Stimulated activated CD8-positive, alpha-beta memory T cell treated with anti-CD3 and anti-CD28 coated beads, Interleukin-4, amount 100 ng/mL, for 4 hours (primary cell): ENCODE results near the gene GMDS.

Source experiments
- DNase-seq, 2 donors: peaks; one replicate each; pipeline ENCODE4 v3.0.0-alpha.2; 2020; ENCODE audit warnings: low read depth in 2 of 2, low spot score in 1 of 2

The GMDS gene

DNA sequence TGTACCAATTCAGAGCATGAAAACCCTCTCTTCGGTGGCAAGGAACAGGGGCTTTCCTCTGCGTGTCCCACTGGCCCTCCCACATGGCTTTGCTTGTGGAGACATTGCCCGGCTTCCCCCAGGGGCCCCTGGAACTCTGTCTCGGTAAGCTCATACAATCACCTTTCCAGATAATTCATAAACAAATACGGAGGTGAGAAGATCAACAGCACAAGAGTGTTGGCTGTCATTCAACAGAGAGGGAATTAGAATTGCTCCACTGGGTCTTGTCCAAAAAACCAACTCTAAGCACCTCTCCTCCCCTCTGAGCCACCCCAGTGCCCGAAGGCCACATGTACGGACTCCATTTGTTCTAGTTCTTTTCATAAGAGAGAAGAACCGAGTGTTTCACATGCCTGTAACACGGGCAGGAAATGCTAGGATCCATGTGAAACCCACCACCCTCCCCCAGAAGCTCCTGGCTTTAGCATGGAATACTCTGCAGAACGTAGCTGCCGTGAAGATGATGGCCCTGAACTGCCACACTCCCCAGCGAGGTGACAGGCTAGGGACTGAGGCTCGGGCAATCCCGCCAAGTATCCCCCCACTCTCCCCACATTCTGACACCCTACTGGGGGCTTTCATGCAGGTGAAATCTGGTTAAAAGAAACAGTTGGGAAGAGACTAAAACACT lies 660.3 kb downstream of the GMDS start:
- DNase-seq: no peak

DNA sequence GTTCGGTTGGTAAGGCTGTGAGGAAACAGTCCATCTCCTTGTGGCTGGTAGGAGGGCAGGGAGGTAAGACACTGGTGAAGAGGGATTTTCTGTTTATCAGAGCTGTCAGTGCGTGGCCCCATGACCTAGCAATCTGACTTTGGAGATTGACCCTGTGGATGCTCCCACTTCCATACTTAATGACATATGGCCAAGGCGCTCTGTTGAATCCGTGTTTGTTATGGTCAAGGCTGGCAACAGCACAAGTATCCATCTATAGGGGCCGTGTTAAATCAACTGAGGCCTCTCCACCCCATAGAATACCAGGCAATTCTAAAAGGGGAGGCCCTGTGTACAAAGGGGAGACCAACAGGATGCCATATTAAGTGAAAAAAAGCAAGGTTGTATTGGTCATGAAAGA lies 661.3 kb downstream of the GMDS start:
- no peak for DNase-seq

GRCh38 chr6:1581120-1581991 lies 664.0 kb downstream of the GMDS start:
- no peak for DNase-seq

GRCh38 chr6:1580585-1580984 lies 664.8 kb downstream of the GMDS start:
- no peak for DNase-seq

DNA sequence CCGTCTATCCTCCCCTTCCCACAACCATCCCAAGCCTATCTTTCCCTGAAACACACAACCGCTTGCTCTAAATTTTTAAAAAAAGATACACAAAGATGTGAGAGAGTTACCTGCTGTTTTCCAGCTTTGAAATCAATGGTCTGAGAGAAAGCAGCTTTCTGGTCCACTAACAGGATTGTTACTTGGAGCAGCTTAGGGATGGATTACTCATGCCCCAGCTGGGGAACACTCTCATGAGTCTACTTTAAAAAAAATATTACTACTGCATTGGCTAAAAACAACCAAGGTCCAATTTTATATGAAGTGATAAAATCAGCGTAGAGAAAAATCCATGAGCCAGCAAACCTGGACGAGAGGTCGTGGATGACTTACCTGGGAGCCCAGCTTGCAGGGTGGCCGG lies 665.3 kb downstream of the GMDS start:
- DNase-seq: no peak

DNA sequence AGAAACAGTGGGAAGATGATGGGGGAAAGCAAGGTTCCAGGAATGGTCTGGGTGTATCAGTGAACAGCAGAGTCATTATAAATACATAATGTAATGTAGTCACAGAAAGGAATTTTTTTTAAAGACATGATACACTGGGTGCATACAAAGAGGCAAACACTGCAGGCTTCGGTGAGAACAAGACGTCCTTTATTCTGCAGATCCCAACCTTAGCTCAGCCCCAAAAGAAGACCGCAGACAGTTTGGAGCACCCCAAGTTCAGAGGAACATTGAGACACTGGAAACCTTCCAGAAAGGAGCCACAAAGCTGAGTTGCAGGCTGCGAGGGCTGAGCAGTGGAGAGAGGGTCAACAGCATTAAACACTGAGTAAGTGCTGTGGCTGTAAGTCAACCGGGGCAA lies 666.3 kb downstream of the GMDS start:
- DNase-seq: no peak

- DNase-seq: no peak
Measured at GRCh38 chr6:1577896-1578745, 667.3 kb downstream of the GMDS start.

- no peak for DNase-seq
Measured at GRCh38 chr6:1577146-1577680, 668.2 kb downstream of the GMDS start.

- no peak for DNase-seq
Measured at GRCh38 chr6:1576711-1577110, 668.7 kb downstream of the GMDS start.

GRCh38 chr6:1576166-1576565 lies 669.2 kb downstream of the GMDS start:
- no peak for DNase-seq

- no peak for DNase-seq
Measured at GRCh38 chr6:1575210-1576041, 670.0 kb downstream of the GMDS start.

GRCh38 chr6:1574890-1575209 lies 670.6 kb downstream of the GMDS start:
- DNase-seq: no peak

DNA sequence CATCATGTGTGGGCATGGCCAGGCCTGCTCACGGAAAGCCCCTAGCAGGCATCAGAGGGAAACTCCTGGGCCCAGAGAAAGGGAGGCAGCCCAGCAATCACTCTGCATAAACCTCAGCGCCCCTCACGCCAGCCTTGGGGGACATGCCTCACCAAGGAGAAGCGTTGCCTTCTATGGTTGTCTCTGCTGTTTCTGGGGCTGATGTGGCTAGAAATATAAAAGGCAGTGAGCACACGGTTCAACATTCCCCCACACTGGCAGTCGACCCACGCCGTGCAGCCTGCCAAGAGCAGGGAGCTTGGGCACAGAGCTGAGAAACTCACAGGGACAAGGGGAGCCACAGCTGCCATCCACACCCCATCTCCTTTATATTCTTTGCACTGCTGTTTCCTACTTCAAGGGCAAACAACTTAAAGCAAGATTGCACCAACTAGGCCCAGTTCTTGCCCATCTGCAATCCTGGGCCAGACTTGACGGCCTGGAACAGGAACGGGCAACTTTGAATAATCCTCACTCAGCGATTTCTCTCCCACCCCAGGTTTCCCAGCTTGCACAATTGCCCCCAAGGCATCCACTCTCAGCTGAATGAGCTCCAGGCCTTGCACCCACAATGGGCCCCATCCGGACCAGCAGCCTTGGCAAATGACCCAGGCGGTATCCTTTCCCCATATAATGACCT lies 671.2 kb downstream of the GMDS start:
- no peak for DNase-seq
